ENCODE data around the gene GABBR2.

The GABBR2 gene

DNA sequence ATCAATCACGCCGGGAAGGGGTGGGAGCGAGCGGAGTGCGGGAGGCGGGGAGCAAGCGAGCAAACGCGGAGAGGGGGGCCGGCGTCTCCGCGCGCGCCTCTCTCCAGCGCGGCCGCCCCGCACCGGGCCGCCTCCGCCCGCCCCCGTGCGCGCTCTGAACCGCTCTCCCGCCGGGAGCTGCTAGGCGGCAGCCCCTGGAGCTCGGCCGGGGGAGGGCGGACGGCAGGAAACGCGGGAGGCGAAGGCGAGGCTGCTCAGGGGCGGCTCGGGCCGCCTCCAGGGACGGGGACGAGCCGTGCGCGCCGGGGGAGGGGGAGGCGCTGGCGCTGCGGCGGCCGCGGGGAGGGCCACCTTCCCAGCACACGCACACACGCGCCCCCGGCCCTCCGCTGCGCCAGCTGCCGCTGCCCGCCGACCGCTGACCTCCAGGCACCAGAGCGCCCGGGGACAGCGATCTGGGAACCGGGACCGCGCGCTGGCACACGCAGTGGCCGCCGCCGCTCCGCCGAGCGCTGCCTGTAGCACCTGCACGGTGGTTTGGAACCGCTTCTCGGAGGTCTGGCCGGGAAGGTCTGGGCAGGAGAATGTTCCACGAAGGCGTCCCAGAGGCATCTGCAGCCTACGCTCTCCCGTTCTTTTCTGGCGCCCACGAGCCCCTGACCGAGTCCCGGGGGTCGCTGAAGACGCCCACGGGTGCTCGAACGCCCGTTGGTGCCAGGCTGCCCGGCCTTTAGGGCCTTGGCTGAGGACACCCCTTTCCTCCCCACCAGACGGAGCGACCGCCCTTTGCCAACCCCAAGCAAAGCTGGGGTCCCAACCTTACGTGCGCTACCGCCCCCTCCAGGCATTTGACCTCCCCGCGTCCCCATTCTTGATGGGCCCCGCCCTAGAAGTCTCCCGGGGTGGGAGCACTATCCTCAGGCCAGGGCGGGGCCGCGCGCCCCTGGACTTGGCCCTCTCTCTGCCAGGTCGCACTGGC lies at the start of gene GABBR2:
TSS of gene GABBR2 (minus strand) at position 3 of the 979 bp plus-strand sequence. CDS start 198 bp downstream, outside the sequence.
- DNase-seq = peak; percentile 11 to 22

DNA sequence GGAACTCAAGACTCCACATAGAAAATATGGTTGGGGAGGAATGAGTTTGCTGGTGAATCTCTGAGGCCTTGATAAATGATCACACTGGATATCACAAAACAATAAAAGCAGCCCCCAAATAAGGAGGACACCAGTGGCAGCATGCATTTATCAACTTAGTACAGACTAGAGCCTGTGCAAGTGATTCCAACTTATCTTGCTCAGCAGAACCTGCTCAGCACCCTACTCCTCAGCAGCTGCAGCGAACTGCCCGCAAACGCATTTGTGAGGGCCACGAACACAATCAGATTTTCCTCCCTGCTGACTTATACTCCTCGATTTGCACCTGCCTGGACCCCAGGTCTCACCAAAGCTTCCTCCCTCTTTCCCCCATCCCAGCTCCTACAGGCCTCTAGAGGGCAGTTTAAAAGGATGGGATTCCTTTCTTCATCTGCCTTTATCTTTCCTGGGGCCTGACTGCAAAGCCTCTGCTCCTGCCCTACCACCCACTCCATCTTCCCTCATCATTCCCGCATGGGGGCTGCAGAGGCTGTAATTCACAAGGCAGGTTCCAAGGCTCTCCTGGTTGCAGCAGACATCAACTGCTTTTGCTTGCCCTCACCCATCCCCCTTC lies 46.4 kb upstream of the GABBR2 start:
- DNase-seq = no peak

DNA sequence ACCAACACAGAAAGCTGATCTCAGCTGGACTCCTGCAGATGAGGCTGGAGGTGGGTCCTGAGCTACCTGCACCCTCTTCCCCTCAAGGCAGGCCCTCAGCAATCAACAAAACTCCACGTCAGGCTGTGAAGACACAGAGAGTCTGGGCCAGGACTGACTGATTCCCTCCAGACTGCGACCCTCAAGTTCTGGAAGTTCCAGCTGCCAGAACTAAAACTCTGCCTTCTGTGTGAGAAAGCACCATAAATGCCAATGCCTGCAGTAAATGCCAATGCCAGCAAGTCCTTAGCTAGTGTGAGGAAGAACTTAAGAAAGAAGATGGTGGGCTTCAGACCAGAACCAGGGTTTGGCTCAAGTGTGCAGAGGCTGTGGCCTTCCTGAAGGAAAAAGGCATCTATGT lies 42.5 kb upstream of the GABBR2 start:
- no peak for DNase-seq

DNA sequence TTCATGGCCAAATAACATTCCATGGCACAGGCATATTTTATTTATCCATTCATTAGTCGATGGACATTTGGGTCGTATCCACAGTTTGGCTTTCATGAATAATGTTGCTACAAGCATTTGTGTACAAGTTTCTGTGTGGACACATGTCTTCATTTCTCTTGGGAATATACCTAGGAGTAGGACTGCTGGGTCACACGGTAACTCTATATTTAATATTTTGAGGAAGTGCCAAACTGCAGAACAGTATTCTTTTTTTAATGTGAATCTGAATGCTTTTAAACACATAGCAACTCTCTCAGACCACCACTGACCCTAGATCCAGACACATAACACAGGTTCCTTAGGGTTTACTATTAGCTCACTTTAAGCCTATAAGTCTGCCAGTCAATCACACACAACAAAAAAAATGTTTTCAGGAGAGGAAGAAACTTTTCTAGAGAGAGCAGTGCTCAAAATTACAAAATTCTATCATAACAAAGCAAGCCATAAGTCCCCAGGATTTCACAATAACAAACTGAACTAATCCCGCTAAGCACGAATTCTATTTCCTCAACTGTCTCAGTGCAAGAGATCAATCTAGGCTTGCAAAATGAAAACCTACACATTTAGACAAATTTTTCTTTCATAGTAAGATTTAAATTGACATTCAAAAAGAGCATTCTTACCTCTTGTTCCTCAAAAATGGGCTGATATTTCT lies 41.8 kb upstream of the GABBR2 start:
- no peak for DNase-seq

DNA sequence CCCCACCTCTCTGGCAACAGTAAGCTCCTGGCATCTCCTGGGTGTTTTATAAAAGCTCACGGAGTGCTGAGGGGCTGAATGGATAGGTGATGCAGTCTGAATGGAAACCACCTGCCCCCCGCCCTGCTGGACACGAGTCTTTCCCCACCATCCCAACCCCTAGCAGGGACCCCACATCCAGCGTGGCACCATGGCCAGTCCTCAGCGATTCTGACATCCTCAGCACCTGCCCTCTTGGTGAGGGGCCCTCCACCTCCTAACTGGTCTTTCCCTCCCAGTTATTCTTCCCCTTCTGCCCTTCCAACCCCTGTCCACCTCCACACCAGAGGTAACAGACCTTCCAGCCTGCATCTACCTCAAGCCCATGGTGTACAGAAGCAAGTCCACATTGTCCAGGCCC lies 38.7 kb upstream of the GABBR2 start:
- DNase-seq = no peak

DNA sequence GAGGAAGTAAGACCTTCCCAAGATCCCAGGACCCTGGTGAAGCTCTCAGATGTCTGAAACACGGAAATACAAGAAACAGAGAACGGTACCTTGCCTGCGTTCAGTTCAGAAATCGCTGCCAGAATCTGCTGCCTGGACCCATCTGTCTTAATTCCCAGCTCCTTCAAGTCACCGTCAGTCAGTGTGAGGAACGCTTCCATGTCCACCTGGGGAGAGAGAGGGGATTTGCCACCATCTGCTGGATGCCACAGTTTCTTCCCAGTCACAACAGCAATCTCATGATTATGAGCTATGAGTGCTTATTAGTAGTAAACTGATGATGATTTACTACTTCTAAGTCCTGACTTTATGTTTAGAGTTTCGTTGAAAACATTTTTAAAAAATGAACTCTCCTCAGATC lies 36.7 kb upstream of the GABBR2 start:
- no peak for DNase-seq

DNA sequence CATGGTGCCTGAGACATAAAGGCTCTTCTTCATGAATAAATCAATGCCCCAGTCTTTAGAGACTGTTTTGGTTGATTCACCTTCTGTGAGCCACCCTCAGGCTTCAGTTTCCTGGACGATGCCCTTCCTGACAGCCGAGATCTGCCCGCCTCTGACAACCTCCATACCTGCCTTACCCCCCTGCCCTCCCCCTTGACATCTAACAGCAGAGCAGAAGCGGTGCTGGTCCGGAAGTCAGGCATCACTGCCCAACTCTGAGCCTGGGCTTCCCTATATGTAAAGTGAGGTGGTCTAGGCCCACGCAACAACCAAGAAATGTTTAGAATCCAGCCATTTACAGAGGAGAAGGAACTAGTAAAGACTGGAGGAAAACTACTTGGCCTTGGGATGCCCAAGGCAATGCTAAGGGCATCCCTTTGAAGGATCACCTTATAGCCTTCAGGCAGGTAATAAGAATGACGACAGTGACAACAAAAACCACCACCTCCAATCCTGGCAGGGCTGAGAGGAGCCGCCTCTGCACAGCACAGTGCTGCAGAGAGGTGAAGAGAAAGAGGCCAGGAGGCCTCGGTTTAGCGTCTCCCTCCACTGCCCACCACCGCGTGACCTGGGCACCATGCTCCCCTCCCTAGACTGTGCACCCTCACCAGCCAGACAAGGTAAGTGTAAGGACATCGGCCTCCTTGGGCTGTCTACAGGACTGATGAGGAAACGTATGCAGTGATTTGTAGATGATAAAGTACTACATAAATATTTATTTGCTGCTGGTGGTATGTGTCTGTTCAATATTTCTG lies 35.3 kb upstream of the GABBR2 start:
- no peak for DNase-seq

DNA sequence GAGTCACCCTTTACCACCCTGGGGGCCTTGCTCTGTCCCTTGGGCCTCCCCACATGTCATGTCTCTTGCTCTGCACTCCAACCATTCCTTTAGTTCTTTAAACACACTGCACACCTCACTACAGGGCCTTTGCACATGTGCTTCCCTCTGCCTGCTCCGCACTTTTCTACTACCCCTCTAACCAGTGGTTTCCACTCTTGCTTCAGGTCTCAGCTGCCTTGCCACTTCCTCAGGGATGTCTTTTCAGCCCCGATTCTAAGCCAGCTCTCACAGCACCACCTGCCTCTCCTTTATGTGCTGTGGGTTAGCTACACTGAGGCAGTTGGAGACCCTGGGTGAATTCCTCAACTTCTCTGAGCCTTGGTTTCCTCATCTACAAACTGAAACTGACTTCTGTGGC lies 34.6 kb upstream of the GABBR2 start:
- DNase-seq = no peak

DNA sequence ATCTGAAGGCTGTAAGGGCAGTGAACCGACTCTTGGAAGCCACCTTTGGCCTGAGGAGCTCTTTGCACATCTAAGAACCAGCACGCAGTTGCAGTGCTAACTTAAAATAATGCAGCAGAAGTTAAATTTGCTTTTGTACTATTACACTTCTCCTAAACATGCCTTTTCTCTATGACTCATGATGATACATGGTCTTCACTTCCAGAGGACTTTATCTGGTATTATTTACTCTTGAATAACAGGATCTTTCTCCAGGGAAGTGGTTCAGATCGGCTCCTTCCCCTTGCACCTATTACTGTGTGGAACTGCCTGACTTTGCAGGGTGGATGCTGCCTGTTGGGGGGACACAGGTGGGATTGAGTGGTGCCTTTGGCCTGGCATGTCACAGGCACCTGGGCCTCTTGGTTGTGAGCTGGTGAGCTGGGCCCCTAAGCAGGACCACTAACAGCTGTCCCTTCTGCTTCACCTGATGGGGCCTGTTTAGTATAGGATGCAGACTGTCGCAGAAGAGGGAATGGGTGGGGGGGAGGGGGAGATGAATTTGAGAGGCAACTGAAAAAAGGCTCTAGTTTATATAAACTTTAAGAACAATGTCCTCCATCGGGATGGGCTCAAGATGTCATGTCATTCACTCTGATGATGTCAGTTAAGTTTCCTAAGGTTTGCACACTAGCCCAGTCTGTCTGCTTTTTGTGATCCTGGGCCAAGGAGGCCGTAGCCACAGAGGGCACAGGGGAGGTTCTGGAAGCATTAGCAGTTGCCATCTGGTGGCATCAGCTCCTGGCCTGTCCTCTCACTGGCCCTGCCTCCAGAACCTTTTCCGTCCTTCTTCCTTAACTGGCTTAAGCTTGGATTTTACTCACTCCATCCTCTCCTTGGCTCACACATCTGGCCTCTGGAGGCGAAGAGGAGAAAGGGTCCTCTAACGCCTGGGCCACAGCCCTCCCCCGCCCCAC lies 33.9 kb upstream of the GABBR2 start:
- no peak for DNase-seq

DNA sequence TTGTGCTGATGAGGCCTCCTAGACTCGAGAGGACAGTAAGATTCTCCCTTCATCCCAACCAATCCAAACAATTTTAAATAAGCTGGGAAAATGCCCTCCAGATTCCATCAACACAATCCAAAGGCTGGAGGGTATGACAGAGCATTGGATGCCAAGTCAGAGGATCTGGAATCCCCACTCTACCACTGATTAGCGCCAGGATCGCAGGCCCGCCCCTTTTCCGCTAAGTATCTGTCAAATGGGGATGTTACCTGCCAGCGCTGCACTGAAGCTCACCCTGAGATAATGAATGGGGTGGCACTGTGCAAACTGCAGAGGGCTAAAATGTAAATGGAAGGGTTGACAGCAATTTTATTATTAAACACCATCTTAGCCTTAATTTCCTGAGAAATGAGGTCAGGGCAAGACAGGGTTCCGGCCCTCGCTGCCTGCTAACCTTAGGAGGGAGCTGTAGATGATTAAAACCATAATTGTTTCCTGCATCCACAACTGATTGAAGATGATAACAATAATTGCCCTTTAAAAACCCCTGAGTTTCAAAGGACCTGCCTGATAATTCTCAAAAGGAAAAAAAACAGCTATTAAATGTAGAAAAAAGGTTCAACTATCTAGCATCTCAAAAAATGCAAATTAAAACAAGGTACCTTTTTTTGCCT lies 31.6 kb upstream of the GABBR2 start:
- no peak for DNase-seq

DNA sequence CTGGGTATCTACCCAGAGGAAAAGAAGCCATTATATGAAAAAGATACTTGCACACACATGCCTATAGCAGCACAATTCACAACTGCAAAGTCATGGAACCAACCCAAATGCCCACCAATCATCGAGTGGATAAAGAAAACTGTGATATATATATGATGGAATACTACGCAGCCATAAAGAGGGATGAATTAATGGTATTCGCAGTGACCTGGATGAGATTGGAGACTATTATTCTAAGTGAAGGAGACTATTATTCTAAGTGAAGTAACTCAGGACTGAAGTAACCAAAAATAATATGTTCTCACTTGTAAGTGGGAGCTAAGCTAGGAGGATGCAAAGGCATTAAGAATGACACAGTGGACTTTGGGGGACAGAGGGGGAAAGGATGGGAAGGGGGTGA lies 30.0 kb upstream of the GABBR2 start:
- no peak for DNase-seq

DNA sequence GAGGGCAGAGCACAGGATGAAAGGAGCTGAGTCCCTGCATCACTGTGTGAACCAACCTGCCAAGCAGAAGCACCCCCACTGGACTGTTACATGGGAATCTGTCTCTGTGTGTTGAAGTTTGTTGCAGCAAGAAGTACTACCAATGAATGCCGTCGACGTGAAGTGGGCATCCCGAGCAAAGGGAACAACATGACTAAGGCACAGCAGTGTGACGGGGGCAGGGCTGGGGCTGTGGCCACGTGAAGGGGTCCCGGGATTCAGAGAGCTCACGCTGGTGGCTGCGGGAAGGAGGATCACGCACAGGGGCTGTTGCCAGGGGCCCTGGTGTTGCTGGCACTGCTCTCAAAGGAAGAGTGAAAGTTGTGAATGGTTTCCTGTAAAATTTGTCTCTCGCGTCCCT lies 27.5 kb upstream of the GABBR2 start:
- no peak for DNase-seq

DNA sequence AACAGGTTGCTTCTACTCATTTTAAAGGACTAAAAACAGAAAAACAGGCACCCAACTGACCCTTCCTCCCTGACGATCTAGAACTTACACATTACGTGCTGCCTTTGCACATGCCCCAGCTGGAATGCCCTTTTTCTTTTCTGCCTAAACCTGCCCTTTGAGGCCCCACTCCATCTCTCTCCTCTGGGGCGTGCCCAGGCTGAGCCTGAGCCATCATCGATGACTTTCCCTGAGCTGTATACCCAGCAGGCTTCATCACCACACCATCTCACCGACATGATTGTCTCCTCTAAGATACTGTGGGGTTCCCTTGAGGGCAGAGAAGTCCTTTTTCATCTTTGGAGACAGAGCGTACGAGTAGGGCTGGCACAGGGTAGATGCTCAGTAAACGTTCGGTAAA lies 24.1 kb upstream of the GABBR2 start:
- no peak for DNase-seq

DNA sequence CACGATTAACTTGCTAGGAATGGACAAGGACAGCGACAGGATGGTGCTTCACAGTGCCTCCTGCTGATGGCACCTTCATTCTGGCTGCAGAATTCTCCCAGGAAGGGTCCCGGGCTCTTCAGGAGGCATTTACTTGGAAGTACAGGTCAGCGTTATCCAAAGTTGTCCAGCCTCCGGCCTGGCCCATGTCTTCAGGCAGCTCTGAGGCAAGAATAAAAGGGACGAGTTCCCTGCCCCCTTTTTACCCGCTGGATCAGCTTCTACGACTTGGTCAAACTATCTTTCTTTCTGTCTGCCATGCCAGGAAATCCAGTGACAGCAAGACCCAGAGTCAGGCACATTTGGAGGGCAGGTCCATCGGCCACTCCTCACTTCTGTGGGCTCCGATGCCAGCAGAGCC lies 23.4 kb upstream of the GABBR2 start:
- no peak for DNase-seq

DNA sequence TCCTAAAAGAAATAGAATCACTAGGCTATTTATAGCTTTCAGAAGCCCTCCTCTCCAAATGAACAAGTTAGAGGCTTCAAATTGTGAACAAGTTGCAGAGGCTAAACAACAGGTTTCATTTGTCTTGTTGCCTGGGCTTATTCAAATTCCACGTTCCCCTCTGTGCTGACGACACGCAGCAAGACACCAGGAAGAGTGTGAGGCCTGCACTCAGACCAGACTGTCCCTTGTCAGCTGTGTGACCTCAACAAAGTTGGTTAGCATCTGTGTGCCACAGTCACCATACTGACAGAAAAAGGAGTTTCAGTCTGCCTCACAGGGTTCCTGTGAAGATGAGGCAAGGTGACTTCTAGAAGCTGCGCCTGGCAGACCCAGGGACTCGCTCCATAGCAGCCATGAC lies 22.1 kb upstream of the GABBR2 start:
- no peak for DNase-seq

DNA sequence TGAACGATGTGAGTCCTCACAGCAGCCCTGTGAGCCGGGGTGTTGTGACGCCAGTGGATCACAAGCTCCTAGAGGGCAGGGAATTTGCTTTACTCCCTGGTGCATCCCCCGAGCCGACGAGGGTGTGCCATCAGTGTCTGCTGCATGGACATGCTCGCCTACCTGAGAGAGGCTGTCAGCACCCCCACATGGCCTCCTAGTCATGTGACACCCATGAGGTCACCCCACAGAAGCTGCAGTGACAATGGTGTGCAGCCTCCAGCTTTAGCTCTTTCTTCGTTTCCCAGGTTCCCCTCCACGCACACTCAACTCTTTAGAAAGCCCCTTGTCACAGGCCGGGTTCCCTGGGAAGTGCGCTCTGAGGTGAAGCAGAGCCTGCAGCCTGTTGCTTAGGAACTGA lies 19.8 kb upstream of the GABBR2 start:
- DNase-seq = no peak

DNA sequence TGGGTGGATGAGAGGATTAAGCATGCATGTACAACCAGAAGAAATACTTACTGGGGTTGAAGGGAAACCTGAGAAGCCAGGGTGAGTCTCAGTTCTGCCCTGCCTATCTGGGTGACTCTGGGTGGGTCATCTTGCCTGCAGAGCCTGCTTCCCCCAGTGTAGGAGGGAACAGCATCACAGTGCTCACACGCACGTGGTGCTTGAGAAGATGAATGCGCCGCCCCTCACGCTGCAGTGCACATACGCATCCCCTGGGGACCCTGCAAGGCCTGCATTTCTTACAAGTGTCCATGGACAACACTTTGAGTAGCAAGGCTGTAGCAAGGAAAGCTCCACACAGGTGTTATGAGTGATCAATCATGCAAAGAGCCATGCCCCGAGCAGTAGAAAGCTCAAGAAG lies 18.7 kb upstream of the GABBR2 start:
- DNase-seq = no peak

DNA sequence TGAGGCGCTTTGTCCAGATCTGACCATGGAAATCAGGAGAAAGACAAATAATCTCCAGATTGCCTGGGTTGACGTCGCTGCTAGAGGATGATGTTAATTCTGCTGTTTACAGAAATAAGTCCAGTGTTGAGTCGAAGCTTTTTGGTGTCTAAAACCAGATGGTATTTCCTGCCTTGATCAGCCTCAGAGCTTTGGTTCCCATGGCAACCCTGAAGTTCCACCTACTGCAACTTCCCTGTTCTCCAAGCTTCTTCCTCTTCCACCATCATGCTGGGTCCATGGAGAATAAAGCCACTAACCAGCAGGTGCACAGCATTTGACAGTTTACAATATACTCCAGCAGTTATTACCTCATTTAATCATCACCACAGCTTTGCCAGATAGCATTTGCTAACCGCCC lies 18.0 kb upstream of the GABBR2 start:
- DNase-seq = no peak

DNA sequence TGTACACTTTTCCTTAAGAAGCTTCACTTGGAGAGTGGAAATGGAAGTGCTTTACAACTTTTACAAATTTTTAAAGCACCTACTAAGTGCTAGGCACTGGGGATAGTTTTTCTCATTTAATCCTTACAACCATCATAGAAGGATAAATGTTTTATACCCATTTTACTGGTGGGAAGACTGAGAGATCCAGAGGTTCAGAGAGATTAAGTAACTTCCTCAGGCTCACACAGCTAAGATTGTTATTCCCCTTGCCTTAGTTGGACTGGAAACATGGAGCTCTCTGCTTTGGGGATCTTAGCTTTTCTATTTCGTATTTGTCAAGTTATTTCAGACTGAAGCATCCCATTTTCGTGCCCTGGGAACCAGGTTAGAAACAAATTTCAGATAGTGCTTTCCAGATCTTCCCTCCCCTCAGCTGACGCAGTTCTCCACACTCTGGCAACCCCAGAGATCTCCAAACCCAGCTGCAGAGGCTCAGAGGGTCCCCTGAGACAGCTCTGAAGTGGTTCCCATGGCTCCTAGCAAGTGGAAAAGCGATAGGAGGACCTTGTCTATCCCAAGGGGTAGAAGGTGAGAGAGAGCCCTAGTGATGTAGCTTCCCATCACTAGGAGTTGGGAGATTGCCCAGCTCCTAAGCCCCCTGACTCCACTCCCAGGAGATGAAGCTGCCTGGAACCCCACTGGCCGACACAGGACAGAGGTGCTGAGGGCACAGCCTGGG lies 16.2 kb upstream of the GABBR2 start:
- no peak for DNase-seq

DNA sequence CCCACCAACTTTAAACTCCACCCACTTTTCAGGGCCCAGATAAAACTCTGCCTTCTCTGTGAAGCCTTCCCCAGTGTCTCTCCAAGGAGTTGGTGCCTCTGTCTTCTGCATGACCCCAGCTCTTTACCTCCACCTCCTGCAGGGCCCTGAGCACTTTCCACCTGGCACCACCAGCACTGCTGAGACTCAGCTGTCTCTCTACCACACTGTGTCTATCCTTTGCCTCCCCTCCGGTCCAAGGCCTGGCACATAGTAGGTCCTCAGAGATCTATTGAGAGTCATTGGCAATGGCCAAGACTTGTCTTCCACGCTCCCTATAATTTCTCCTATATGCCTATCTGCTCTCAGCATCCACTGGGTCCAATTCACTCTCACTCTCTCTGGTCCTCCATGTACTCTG lies 12.9 kb upstream of the GABBR2 start:
- no peak for DNase-seq

DNA sequence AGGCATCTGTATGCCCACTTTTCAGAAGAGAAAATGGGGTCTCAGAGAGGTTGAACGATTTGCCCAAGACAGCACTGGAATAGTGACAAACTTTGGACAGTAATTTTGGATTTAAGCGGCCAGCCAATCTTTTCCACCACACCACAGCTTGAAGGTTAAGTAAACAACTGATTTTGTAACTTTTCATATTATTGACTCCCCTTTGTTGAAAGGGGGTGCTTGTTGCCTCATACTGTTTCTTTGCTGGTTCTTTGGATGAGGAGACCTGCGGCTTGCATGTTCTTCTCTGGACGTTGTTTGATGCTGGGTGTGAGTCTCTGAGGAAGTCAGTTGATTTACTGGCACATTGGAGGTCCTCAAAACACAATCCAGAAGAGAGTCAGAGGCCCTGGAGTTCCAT lies 11.7 kb upstream of the GABBR2 start:
- DNase-seq = no peak

All from SHP77 (cell line).